HG02588 (cell line): ENCODE data around the gene CUTC.

ENCODE experiments used
- ATAC-seq: cut with Tn5 transposase; IDR thresholded peaks from one replicate; pipeline ENCODE4 v1.9.1; 2021; ENCODE audit warnings: mild to moderate bottlenecking, moderate library complexity; ENCODE audit not compliant: unreplicated experiment

Gene CUTC

GRCh38 chr10:99782447-99783286 lies 50.6 kb downstream of the CUTC start, which contains the start of gene ABCC2:
ABCC2 (plus strand) TSS chr10:99782640; CDS start chr10:99782845, 205 bp downstream.
- ATAC-seq = no peak

- no peak for ATAC-seq
These were observed 52.1 kb downstream of the CUTC start for GRCh38 chr10:99784016-99784726.

GRCh38 chr10:99784727-99785441 lies 52.9 kb downstream of the CUTC start:
- no peak for ATAC-seq

GRCh38 chr10:99785646-99786045 lies 53.6 kb downstream of the CUTC start:
- no peak for ATAC-seq

GRCh38 chr10:99787311-99787710 lies 55.3 kb downstream of the CUTC start:
- ATAC-seq = no peak

- ATAC-seq = no peak
These were observed 55.9 kb downstream of the CUTC start for GRCh38 chr10:99787782-99788445.

GRCh38 chr10:99788598-99789256 lies 56.7 kb downstream of the CUTC start:
- no peak for ATAC-seq

GRCh38 chr10:99791831-99792230 lies 59.8 kb downstream of the CUTC start:
- ATAC-seq = no peak

GRCh38 chr10:99793819-99794218 lies 61.8 kb downstream of the CUTC start:
- no peak for ATAC-seq

- no peak for ATAC-seq
These were observed 64.9 kb downstream of the CUTC start for GRCh38 chr10:99796928-99797327.

- no peak for ATAC-seq
These were observed 66.0 kb downstream of the CUTC start for GRCh38 chr10:99798031-99798430.

GRCh38 chr10:99798920-99799319 lies 66.9 kb downstream of the CUTC start:
- ATAC-seq = no peak

GRCh38 chr10:99799613-99800012 lies 67.6 kb downstream of the CUTC start:
- ATAC-seq = no peak

GRCh38 chr10:99804471-99804870 lies 72.4 kb downstream of the CUTC start:
- no peak for ATAC-seq

GRCh38 chr10:99805190-99805589 lies 73.2 kb downstream of the CUTC start:
- ATAC-seq = no peak
